ENCODE results near the gene EEF2K. TPM values are rescaled to one million over a fixed set of nuclear protein-coding genes. Genes with fewer than 3 reads are reported as not detected.

Gene EEF2K
- total and polyA plus RNA-seq, 2 of the 13 experiments (the other 11 are each of a cell fraction or from before 2014, with no cell fraction given): 22.0 to 23.8 TPM

DNA sequence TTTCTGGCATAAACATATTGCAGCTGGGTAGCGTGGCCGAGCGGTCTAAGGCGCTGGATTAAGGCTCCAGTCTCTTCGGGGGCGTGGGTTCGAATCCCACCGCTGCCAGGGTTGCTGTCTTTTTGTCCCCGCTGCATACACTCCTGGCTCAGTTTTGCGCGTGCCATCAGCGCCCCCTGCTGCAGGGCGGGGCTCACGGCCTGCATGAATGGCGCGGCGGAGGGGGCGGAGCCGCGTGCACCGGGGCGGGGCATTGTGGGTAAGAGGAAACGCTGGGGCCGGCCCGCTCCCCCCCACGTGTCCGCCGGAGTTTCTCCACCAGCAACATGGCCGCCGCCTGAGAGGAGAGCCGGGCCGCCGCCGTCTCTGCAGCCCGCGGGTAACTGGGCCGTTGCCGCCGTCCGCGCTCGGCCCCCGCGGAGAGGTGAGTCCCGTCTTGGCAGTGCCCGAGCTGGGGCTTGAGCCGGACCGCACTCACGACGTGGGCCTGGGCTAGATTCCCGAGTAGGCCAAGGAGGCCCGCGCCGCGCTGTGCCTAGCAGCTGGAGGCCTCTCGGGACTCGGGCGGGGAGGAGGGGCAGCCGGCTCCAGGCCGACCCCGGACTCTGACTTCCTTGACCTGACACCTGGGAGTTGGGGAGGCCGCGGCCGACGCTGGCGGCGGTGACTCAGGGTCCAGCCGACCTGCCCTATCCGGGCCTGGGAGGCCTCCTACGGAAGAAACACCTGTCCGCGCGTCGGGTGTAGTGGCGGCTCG, 91.2 kb downstream of the EEF2K start, which contains the start of gene POLR3E (continued):
- TF ChIP-seq, protein P1, sequence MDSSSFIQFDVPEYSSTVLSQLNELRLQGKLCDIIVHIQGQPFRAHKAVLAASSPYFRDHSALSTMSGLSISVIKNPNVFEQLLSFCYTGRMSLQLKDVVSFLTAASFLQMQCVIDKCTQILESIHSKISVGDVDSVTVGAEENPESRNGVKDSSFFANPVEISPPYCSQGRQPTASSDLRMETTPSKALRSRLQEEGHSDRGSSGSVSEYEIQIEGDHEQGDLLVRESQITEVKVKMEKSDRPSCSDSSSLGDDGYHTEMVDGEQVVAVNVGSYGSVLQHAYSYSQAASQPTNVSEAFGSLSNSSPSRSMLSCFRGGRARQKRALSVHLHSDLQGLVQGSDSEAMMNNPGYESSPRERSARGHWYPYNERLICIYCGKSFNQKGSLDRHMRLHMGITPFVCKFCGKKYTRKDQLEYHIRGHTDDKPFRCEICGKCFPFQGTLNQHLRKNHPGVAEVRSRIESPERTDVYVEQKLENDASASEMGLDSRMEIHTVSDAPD (CRISPR knock-in tag; IDR thresholded peaks at IDR 0.05): peak; percentile 77
- TF ChIP-seq ZBTB2 (CRISPR knock-in tag; IDR thresholded peaks at IDR 0.05; ENCODE audit: low read depth) (peak; percentile 60), HNRNPLL (IDR thresholded peaks at IDR 0.05; ENCODE audit: low read depth, low read length, poor library complexity, severe bottlenecking) (peak; percentile 87), TRIM22 (IDR thresholded peaks at IDR 0.05) (no peak), ZBTB7B (CRISPR knock-in tag; IDR thresholded peaks at IDR 0.05) (peak; percentile 99), ZNF816 (CRISPR knock-in tag; IDR thresholded peaks at IDR 0.05; ENCODE audit: borderline replicate concordance) (peak; percentile 98), YY1 (IDR thresholded peaks at IDR 0.05; ENCODE audit: insufficient read depth, insufficient replicate concordance, low read depth, low read length) (peak; percentile 99), GABPA (IDR thresholded peaks at IDR 0.05; ENCODE audit: low read depth, low read length) (peak; percentile 79), GABPA (CRISPR knock-in tag; IDR thresholded peaks at IDR 0.05; ENCODE audit: low read depth) (peak; percentile 87), RFX5 (IDR thresholded peaks at IDR 0.05; ENCODE audit: low read depth, low read length) (peak; percentile 27; the same call in 1 of the 2 replicates), NR0B2 (CRISPR knock-in tag; IDR thresholded peaks at IDR 0.05) (peak; percentile 97), ZNF83 (CRISPR knock-in tag; IDR thresholded peaks at IDR 0.05; ENCODE audit: borderline replicate concordance) (peak; percentile 96), MEF2D (CRISPR knock-in tag; IDR thresholded peaks at IDR 0.05) (peak; percentile 94), ZNF674 (CRISPR knock-in tag; IDR thresholded peaks at IDR 0.05; ENCODE audit: low read depth) (peak; percentile 99), KLF11 (CRISPR knock-in tag; IDR thresholded peaks at IDR 0.05) (peak; percentile 99), CENPT (CRISPR knock-in tag; IDR thresholded peaks at IDR 0.05; ENCODE audit: low read depth) (peak; percentile 92)
- TF ChIP-seq, protein P2, sequence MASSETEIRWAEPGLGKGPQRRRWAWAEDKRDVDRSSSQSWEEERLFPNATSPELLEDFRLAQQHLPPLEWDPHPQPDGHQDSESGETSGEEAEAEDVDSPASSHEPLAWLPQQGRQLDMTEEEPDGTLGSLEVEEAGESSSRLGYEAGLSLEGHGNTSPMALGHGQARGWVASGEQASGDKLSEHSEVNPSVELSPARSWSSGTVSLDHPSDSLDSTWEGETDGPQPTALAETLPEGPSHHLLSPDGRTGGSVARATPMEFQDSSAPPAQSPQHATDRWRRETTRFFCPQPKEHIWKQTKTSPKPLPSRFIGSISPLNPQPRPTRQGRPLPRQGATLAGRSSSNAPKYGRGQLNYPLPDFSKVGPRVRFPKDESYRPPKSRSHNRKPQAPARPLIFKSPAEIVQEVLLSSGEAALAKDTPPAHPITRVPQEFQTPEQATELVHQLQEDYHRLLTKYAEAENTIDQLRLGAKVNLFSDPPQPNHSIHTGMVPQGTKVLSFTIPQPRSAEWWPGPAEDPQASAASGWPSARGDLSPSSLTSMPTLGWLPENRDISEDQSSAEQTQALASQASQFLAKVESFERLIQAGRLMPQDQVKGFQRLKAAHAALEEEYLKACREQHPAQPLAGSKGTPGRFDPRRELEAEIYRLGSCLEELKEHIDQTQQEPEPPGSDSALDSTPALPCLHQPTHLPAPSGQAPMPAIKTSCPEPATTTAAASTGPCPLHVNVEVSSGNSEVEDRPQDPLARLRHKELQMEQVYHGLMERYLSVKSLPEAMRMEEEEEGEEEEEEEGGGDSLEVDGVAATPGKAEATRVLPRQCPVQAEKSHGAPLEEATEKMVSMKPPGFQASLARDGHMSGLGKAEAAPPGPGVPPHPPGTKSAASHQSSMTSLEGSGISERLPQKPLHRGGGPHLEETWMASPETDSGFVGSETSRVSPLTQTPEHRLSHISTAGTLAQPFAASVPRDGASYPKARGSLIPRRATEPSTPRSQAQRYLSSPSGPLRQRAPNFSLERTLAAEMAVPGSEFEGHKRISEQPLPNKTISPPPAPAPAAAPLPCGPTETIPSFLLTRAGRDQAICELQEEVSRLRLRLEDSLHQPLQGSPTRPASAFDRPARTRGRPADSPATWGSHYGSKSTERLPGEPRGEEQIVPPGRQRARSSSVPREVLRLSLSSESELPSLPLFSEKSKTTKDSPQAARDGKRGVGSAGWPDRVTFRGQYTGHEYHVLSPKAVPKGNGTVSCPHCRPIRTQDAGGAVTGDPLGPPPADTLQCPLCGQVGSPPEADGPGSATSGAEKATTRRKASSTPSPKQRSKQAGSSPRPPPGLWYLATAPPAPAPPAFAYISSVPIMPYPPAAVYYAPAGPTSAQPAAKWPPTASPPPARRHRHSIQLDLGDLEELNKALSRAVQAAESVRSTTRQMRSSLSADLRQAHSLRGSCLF (CRISPR knock-in tag; IDR thresholded peaks at IDR 0.05; ENCODE audit: borderline replicate concordance): 0 out of 2 replicates have a peak, but pooled peaks have one; percentile 25

Measured in HepG2 (cell line).